ENCODE data around the gene HOXB2. TPM values are rescaled to one million over a fixed set of nuclear protein-coding genes. Genes with fewer than 3 reads are reported as not detected.

The HOXB2 gene
- polyA plus RNA-seq, 1 donor = 13.2 TPM

DNA sequence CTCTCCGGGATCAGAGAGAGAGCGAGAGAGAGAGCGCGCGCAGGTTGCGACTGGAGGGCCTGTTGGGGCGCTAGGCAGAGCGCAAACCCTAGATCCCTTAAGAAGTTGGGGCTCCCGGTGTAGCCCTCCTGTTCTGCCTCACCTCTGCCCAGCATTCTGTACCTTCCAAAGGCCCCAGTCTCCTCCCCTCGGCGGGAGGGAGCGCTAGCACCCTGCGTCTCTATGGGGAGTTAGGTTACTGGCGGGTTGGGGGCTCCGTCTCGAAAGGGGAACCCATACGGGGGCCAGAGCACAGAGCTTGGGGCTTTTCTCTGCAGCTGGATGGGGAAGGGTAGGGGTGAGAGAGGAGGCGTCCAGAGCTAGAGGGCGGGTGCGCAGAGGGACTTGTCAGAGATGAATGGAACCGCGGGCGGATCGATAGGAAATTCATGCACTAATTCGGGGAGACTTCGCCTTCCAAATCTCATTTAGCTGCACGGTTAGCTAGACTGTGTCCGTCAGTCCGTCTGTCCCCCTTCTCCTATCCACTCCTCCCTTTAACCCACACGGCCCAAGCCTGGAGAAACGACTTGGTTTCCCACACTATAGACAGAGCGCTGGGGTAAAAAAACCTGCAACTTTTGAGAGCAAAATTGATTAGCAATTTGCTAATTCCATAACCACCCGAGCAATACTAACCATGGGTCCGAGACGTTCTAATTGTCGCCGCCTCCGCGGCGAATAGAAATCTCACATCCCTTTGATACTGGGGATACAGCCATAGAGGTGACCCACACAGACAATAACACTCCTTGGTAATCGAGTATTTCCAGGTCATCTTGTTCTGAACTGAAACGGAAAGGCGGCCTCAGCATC, 33.9 kb upstream of the HOXB2 start:
- no peak for DNase-seq (ENCODE audit: low read depth)

DNA sequence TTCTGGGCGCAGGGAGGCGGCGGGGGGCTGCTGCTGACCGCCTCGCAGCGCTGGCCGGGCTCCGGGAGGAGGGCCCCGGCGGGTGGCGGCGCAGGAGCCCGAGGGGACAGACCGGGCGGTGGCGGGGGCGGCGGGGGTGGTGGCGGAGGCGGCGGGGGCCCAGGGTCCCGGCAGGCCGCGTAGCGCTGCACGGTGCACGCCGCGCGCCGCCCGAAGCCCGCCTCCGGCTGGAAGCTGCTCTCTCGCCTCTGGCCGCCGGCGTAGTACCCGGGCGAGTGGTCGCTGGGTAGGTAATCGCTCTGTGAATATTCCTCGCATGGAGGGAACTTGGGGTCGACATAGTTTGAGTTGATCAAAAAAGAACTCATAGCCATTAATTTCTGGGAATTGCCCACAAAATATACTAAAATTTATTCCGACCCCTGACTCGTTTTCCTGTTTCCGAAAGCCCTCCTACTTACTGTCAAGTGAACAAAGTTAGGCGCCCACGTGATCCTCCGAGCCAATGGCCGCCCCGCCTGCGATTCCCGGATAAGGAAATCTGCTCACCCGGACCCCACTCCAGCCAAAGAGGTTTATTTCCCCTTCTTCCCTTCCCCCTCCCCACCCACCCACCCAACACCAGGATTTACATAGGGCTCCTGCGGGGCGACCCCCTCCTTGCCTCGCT, 33.2 kb upstream of the HOXB2 start, which contains the start of gene HOXB4:
Gene HOXB4, minus strand, starts transcription at position 405 of the 670 bp plus-strand sequence. Its CDS starts 31 bp downstream, at position 374.
- no peak for DNase-seq (ENCODE audit: low read depth)

DNA sequence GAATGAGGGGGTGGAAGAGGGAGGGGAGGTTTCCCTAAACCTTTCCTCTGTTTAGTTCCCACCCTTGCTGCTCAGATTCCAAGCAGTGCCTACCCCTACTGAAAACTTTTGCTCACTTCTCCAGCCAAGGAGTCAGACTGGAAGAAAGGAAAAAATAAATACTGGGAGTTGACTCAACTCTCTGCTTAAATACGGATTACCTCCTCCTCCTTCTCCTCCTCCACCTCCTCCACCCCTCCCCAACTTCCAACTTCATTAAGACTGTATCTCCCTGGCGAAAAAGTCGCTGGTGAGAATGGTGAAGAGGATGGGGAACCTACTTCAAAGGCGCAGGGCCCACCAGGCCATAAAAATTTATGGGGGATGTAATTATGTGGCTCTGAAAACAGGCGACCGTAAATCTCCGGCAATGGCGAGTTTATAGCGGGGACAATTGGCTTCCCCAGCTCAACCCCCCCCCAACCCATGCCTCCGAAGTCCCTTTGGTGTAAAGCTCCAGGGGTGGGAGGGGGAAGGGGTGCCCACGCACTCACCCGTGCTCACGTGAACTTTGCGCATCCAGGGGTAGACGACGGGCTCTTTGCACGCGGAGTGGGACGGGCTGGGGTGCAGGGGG, 32.5 kb upstream of the HOXB2 start:
- no peak for DNase-seq (ENCODE audit: low read depth)

- DNase-seq (ENCODE audit: low read depth) = no peak
Measured at GRCh38 chr17:48576479-48577309, 31.8 kb upstream of the HOXB2 start.

- no peak for DNase-seq (ENCODE audit: low read depth)
Measured at GRCh38 chr17:48575673-48576478, 31.0 kb upstream of the HOXB2 start.

DNA sequence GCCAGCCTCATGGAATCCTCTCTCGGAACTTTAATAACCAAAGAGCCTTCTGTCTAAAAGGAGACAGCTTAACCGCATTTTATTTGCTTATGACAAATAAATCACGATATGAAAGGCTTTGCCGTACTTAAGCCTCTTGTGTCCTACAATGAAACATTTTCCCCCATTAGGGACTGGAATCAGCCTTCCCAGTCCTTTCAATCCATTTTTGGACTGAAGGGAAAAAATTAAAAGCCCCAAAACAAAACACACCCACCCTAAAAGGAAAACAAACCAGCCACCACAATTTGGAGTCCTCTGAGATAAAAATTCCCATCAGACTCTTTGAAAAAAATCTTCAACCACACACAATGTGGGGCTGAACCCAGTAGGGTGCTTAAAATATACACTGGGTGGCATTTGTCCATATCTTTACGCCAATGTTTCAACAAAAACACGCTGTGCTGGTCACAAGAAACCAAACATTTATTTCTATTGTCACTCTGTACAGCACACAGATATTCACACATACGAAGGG, 30.2 kb upstream of the HOXB2 start:
- no peak for DNase-seq (ENCODE audit: low read depth)

DNA sequence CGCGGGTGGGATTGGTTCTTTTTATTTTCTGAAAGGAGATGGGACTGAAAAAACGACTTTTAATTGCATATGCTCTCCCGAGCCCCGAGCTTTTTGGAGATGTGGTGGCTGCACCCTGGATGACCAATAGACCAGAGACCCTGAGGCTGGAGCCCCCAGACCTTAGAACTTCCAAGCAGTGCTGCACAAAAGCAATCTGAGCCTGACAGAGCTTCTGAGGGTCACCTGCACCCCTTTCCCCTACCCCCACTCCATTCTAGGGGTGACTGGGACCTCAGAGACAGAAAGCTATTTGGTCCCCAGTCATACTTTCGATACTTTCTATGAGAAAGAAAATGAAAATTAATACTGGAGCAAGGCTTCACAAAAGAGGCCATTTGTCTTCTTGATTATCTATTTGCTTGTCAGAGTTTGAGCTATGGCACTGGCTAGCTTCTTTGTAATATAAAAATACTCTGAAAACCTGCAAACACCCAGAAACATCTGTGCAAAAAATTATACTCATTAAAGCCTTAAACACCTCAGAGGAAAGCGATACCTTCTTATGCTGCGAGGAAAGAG, 29.7 kb upstream of the HOXB2 start:
- no peak for DNase-seq (ENCODE audit: low read depth)

DNA sequence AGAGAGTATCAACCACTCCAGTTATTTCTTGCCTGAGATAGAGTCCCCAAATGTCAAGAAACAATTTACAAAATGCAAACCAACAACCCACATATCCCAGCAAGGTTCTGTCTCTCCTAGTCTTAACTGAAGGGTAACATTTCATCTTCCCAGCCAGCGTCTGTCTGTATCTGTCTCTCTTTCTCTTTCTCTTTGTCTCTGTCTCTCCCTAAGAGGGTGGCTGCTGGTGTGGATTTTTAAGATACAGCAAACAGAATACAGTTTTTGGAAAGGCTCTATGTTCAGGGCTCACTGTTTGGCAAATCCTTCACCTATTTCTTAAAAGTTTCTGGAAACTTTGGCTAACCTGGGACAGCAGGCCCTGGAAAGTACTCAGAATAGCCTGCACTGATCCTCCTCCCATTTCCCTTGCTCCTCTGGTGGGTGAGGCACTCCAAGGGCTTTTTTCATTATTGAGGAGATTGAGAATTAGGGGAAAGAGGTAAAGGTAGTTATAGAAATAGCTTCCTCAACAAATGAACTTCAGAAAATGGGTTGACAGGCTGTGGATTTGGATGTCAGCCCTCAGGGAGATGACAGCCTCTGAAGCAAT, 27.0 kb upstream of the HOXB2 start:
- no peak for DNase-seq (ENCODE audit: low read depth)

DNA sequence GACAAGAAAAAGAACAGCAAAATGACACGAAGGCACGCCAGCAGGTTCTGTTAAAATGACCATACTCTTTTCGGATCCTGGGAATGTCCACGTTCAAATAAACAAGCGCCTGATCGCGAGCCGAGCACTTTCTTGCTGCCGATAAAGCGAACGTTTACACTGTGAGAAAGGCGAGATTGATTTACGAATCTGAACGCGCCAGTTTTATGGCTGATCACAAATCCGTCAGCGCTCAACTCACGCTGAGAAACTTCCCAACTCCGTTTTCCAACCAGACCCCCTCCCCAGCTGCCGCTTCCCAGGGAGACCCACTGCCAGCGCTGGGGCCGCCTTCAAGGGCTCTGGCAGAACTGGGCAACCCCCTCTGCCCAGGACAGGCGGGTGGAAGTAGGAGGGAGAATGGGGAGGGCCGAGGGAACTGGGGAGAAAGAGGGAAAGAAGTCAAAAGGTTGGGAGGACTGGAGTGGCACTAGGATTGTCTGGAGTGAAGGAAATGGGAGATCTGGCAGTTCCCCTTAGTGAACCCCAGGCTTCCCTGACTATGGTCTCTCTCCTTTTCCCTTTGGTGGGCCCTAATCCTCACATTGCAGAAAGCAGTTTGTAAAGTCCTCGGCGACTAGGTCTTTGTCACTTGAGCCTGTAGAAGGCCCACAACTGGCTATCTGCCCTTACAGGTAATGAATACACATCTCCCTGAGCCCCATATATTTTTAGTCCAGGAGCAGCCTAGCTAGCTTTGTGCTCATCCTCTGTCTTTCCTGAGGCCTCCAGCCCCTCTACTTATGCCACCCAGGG, 26.3 kb upstream of the HOXB2 start:
- DNase-seq (ENCODE audit: low read depth) = no peak

DNA sequence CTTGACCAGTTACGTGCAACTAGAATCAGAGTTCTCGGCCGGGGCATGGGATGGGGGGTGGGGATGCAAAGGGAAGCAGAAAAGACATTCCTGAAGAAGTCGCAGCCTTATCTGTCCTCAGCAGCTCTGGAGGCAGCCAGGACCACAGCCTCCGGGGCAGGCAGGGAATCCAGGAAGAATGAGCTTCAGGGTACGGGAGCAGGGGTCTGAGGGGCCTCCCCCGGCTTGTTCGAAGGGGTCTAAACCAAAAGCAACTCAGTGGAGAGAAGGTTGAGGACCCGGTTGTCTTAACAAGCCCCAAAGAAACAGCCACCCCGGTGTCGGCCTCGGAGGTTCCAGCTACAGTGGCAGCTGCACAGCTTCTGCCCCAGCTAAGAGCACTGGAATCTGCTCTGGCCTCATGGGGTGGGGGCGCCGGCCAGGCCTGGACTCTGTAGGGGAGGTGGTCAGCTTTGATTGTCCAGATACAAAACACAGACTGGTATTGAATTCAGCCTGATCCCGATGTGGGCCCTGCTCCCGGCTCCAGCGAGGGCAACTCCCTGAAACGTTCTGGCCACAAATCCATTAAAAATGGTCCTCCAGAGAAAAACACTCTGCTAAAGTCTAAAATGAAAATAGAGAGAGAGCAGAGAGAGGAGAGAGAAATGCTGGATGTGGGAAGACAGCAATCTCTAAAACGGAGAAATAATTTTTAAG, 25.6 kb upstream of the HOXB2 start:
- no peak for DNase-seq (ENCODE audit: low read depth)

- no peak for DNase-seq (ENCODE audit: low read depth)
Measured at GRCh38 chr17:48569674-48570324, 24.9 kb upstream of the HOXB2 start.

DNA sequence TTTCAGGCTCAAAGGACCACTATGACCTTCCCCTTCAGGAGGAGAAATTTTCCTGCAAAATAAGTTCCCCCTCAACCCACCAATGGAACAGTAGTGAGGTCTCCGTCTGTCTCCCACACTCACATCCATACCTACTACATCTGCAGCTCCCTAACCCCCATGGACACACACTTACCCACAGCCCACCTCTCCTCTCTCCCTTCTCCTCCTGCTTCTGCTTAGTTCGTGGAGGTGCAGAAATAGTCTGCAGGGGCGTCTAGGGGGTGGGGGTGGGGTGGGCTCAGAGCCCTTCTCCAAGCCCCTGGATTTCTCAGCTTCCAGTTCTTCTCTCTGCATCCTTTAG, 24.3 kb upstream of the HOXB2 start:
- DNase-seq (ENCODE audit: low read depth) = no peak

DNA sequence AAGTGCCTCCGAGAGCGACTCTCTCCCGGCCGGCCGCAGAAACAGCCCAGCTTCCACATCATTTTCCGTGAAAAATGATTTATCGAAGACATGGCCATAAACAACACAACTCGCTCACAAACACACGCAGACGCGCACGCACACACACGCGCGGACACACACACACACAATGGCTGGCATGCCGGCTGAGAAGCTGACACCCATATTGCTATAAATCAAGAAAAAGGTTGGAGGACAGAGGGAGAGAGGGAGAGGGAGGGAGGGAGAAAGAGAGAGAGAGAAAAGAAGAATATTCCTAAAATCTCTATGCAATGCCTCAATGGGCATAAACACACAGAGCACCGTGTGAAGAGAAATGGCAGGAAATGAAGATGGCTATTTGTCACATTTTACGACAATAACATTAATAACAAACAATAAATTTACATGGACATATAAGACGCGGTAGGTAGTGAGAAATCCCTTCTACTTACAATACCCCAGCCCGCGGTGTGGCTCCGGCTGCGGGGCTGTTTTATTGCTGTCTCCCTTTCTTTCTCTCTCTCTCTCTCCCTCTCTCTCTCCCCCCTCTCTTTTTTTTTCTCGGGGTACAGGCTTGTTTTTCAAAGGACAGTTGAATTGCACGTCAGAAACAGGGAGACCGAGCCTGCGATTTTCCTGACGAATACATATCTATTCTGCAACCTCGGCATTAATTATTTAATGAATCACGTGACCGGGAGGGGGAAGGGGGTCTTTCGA, 23.8 kb upstream of the HOXB2 start:
- DNase-seq (ENCODE audit: low read depth) = no peak

GRCh38 chr17:48567646-48568354, 22.9 kb upstream of the HOXB2 start:
- no peak for DNase-seq (ENCODE audit: low read depth)

DNA sequence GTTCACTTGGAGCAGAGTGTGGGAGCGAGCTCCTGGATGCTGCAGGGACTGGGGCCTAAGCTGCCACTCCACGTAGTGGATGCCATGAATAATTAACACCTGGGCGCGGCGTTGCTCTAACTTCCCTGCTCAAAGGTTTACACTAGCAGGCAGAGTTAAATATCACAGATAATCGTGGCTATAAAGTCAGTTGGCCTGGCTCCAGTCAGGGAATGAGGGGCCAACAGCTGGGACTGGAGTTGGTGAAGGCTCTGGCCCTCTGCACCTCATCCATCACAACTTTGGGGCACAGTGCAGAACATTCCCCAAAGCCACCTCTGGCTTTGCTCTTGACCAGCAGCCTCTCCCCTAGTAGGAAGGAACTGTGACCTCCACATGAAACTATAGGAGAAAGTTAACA, 22.3 kb upstream of the HOXB2 start:
- no peak for DNase-seq (ENCODE audit: low read depth)

DNA sequence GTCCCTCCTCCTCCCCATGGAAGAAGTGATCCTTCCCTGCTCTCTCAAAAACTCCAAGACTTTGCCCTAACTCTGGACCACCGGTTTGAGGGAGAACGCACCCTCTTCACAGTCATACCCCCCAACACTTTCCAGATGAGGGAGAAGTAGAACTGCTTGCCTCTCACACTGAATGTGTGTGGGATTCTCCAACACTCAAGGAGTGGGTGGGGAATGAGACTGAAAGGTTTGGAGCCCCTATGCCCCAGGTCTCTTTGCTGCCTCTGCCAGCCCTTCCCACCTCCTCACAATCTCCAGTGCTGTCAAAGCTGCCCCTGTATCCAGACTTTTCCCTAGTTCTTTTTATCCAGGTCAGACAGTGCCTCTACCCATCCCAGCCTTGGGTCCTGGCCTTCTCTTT, 21.8 kb upstream of the HOXB2 start:
- no peak for DNase-seq (ENCODE audit: low read depth)

Data from forelimb muscle (tissue), 1 donor.